ENCODE measurements around the gene WWOX. TPM values are rescaled to one million over a fixed set of nuclear protein-coding genes. Genes with fewer than 3 reads are reported as not detected.

Gene WWOX
- total and polyA plus RNA-seq, 2 of the 13 experiments (the other 11 are each of a cell fraction or from before 2014, with no cell fraction given): 9.1 to 37.4 TPM

GRCh38 chr16:78252757-78253156, 153.3 kb downstream of the WWOX start (continued):
- TF ChIP-seq, protein P1, sequence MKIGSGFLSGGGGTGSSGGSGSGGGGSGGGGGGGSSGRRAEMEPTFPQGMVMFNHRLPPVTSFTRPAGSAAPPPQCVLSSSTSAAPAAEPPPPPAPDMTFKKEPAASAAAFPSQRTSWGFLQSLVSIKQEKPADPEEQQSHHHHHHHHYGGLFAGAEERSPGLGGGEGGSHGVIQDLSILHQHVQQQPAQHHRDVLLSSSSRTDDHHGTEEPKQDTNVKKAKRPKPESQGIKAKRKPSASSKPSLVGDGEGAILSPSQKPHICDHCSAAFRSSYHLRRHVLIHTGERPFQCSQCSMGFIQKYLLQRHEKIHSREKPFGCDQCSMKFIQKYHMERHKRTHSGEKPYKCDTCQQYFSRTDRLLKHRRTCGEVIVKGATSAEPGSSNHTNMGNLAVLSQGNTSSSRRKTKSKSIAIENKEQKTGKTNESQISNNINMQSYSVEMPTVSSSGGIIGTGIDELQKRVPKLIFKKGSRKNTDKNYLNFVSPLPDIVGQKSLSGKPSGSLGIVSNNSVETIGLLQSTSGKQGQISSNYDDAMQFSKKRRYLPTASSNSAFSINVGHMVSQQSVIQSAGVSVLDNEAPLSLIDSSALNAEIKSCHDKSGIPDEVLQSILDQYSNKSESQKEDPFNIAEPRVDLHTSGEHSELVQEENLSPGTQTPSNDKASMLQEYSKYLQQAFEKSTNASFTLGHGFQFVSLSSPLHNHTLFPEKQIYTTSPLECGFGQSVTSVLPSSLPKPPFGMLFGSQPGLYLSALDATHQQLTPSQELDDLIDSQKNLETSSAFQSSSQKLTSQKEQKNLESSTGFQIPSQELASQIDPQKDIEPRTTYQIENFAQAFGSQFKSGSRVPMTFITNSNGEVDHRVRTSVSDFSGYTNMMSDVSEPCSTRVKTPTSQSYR (CRISPR knock-in tag; IDR thresholded peaks at IDR 0.05; ENCODE audit: borderline replicate concordance): peak; percentile 68; the same call in 1 of the 2 replicates
- TF ChIP-seq IKZF4 (CRISPR knock-in tag; IDR thresholded peaks at IDR 0.05; ENCODE audit: borderline replicate concordance, low read depth, not compliant biosample characterization): no peak
- TF ChIP-seq, protein P2, sequence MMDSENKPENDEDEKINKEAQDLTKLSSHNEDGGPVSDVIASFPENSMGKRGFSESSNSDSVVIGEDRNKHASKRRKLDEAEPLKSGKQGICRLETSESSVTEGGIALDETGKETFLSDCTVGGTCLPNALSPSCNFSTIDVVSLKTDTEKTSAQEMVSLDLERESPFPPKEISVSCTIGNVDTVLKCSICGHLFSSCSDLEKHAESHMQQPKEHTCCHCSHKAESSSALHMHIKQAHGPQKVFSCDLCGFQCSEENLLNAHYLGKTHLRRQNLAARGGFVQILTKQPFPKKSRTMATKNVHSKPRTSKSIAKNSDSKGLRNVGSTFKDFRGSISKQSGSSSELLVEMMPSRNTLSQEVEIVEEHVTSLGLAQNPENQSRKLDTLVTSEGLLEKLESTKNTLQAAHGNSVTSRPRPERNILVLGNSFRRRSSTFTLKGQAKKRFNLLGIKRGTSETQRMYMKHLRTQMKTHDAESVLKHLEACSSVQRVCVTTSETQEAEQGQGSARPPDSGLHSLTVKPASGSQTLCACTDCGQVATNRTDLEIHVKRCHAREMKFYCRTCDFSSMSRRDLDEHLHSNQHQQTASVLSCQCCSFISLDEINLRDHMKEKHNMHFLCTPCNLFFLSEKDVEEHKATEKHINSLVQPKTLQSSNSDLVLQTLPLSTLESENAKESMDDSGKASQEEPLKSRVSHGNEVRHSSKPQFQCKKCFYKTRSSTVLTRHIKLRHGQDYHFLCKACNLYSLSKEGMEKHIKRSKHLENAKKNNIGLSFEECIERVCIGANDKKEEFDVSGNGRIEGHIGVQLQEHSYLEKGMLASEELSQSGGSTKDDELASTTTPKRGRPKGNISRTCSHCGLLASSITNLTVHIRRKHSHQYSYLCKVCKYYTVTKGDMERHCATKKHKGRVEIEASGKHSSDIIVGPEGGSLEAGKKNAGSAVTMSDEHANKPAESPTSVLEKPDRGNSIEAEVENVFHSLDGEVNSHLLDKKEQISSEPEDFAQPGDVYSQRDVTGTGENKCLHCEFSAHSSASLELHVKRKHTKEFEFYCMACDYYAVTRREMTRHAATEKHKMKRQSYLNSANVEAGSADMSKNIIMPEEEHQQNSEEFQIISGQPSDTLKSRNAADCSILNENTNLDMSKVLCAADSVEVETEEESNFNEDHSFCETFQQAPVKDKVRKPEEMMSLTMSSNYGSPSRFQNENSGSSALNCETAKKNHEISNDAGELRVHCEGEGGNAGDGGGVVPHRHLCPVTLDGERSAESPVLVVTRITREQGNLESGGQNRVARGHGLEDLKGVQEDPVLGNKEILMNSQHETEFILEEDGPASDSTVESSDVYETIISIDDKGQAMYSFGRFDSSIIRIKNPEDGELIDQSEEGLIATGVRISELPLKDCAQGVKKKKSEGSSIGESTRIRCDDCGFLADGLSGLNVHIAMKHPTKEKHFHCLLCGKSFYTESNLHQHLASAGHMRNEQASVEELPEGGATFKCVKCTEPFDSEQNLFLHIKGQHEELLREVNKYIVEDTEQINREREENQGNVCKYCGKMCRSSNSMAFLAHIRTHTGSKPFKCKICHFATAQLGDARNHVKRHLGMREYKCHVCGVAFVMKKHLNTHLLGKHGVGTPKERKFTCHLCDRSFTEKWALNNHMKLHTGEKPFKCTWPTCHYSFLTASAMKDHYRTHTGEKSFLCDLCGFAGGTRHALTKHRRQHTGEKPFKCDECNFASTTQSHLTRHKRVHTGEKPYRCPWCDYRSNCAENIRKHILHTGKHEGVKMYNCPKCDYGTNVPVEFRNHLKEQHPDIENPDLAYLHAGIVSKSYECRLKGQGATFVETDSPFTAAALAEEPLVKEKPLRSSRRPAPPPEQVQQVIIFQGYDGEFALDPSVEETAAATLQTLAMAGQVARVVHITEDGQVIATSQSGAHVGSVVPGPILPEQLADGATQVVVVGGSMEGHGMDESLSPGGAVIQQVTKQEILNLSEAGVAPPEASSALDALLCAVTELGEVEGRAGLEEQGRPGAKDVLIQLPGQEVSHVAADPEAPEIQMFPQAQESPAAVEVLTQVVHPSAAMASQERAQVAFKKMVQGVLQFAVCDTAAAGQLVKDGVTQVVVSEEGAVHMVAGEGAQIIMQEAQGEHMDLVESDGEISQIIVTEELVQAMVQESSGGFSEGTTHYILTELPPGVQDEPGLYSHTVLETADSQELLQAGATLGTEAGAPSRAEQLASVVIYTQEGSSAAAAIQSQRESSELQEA (CRISPR knock-in tag; IDR thresholded peaks at IDR 0.05; ENCODE audit: not compliant biosample characterization): no peak
- TF ChIP-seq CC2D1A (CRISPR knock-in tag; IDR thresholded peaks at IDR 0.05): no peak
- no peak for TF ChIP-seq HES4 (CRISPR knock-in tag; IDR thresholded peaks at IDR 0.05; ENCODE audit: borderline replicate concordance)
- TF ChIP-seq ZNF275 (CRISPR knock-in tag; IDR thresholded peaks at IDR 0.05; ENCODE audit: borderline replicate concordance): no peak
- no peak for TF ChIP-seq MXI1 (IDR thresholded peaks at IDR 0.05; ENCODE audit: borderline replicate concordance, low read depth, low read length)
- no peak for TF ChIP-seq ZNF589 (CRISPR knock-in tag; conservative IDR thresholded peaks at IDR 0.05)
- peak; percentile 66; the same call in 1 of the 2 replicates for TF ChIP-seq TCF7 (IDR thresholded peaks at IDR 0.05; ENCODE audit: low read depth)
- no peak for TF ChIP-seq GATA4 (IDR thresholded peaks at IDR 0.05; ENCODE audit: borderline replicate concordance, low read depth)
- no peak for TF ChIP-seq ZBTB2 (CRISPR knock-in tag; IDR thresholded peaks at IDR 0.05; ENCODE audit: low read depth)
- no peak for TF ChIP-seq SMAD9 (CRISPR knock-in tag; IDR thresholded peaks at IDR 0.05)
- no peak for TF ChIP-seq ZNF296 (CRISPR knock-in tag; conservative IDR thresholded peaks at IDR 0.05)
- TF ChIP-seq ZSCAN21 (CRISPR knock-in tag; IDR thresholded peaks at IDR 0.05; ENCODE audit: borderline replicate concordance): no peak
